HEK293 (cell line): Measurements from ENCODE around the gene UBL4A.
A peak's percentile ranks its signal among the peaks of the same experiment; 100 is the strongest.

Experiments
- CTCF ChIA-PET: fragments of 350-600 bp; formaldehyde crosslinking; extraction: SDS; loops from one replicate; lab custom pipeline; 2021; ENCODE audit warnings: antibody characterized with exemption; lab: Yijun Ruan, JAX
- POLR2A ChIA-PET: fragments of 300-600 bp; formaldehyde crosslinking; extraction: SDS; loops from one replicate; lab custom pipeline; 2020; ENCODE audit warnings: antibody characterized with exemption, inconsistent platforms; lab: Yijun Ruan, JAX
- H3K27ac ChIP-seq: fragments of 200-500 bp; sonication (Bioruptor generic); 2 replicates; pipeline ENCODE4 v1.5.1; 2014; ENCODE audit warnings: low read depth, low read length, control low read depth, inconsistent platforms; ENCODE audit errors: extremely low read depth
- H3K36me3 ChIP-seq, 2 experiments: fragments of 200-500 bp in 1 of 2; sonication (Bioruptor generic) in 1 of 2; 1 replicate in 1 of 2; 2 replicates in 1 of 2; pipeline ENCODE4 v1.5.1; 2014 to 2017; ENCODE audit warnings: inconsistent platforms in 2 of 2, low read length in 2 of 2; ENCODE audit not compliant: control insufficient read depth in 2 of 2, insufficient read depth in 1 of 2
- H3K4me1 ChIP-seq: fragments of 200-500 bp; sonication (Bioruptor generic); 2 replicates; pipeline ENCODE4 v1.5.1; 2014; ENCODE audit warnings: mild to moderate bottlenecking, low read length, inconsistent platforms; ENCODE audit not compliant: control insufficient read depth, insufficient read depth
- H3K4me3 ChIP-seq: 2 replicates; pipeline ENCODE4 v1.5.1; 2011; ENCODE audit warnings: low read depth, mild to moderate bottlenecking, control low read depth, low read length, moderate library complexity
- H3K9me3 ChIP-seq: fragments of 200-500 bp; sonication (Bioruptor generic); 2 replicates; pipeline ENCODE4 v1.5.1; 2014; ENCODE audit warnings: low read depth, low read length, inconsistent platforms; ENCODE audit not compliant: control insufficient read depth, insufficient read depth
- CTCF ChIP-seq: fragments of 450-650 bp; formaldehyde crosslinking; IDR thresholded peaks from 2 replicates; pipeline ENCODE4 v1.5.1; 2016; ENCODE audit warnings: missing biosample characterization, missing genetic modification characterization
- EGR2 ChIP-seq: fragments of 450-650 bp; formaldehyde crosslinking; IDR thresholded peaks from 2 replicates; pipeline ENCODE4 v1.5.1; 2016; ENCODE audit warnings: low read depth, missing biosample characterization, missing genetic modification characterization
- KLF7 ChIP-seq: fragments of 450-650 bp; formaldehyde crosslinking; IDR thresholded peaks from 2 replicates; pipeline ENCODE4 v1.5.1; 2016; ENCODE audit warnings: missing biosample characterization, missing genetic modification characterization, borderline replicate concordance
- KLF8 ChIP-seq: fragments of 450-650 bp; formaldehyde crosslinking; IDR thresholded peaks from 2 replicates; pipeline ENCODE4 v1.5.1; 2016; ENCODE audit warnings: missing biosample characterization, missing genetic modification characterization
- OVOL3 ChIP-seq: fragments of 450-650 bp; formaldehyde crosslinking; IDR thresholded peaks from 2 replicates; pipeline ENCODE4 v1.5.1; 2016; ENCODE audit warnings: missing biosample characterization, missing genetic modification characterization
- PRDM1 ChIP-seq: fragments of 450-650 bp; formaldehyde crosslinking; IDR thresholded peaks from 2 replicates; pipeline ENCODE4; 2016; ENCODE audit warnings: missing biosample characterization, missing genetic modification characterization
- SCRT1 ChIP-seq: fragments of 450-650 bp; formaldehyde crosslinking; IDR thresholded peaks from 2 replicates; pipeline ENCODE4 v1.5.1; 2016; ENCODE audit warnings: missing biosample characterization, missing genetic modification characterization, borderline replicate concordance
- SCRT2 ChIP-seq: fragments of 450-650 bp; formaldehyde crosslinking; IDR thresholded peaks from 2 replicates; pipeline ENCODE4 v1.5.1; 2016; ENCODE audit warnings: missing biosample characterization, missing genetic modification characterization
- ZFHX2 ChIP-seq: fragments of 450-650 bp; formaldehyde crosslinking; conservative IDR thresholded peaks from 2 replicates; pipeline ENCODE4 v1.5.1; 2016; ENCODE audit warnings: missing biosample characterization, missing genetic modification characterization
- ZIC2 ChIP-seq: fragments of 450-650 bp; formaldehyde crosslinking; IDR thresholded peaks from 2 replicates; pipeline ENCODE4 v1.5.1; 2016; ENCODE audit warnings: missing biosample characterization, missing genetic modification characterization
- ZNF24 ChIP-seq: fragments of 450-650 bp; formaldehyde crosslinking; IDR thresholded peaks from 2 replicates; pipeline ENCODE4 v1.5.1; 2016; ENCODE audit warnings: missing biosample characterization, missing genetic modification characterization
- ZNF335 ChIP-seq: fragments of 450-650 bp; formaldehyde crosslinking; conservative IDR thresholded peaks from 2 replicates; pipeline ENCODE4 v1.5.1; 2016; ENCODE audit warnings: missing biosample characterization, missing genetic modification characterization
- ZNF341 ChIP-seq: fragments of 450-650 bp; formaldehyde crosslinking; IDR thresholded peaks from 2 replicates; pipeline ENCODE4; 2016; ENCODE audit warnings: low read depth, missing biosample characterization, missing genetic modification characterization
- ZNF580 ChIP-seq: fragments of 450-650 bp; formaldehyde crosslinking; IDR thresholded peaks from 2 replicates; pipeline ENCODE4 v1.5.1; 2016; ENCODE audit warnings: missing biosample characterization, missing genetic modification characterization
- ZNF701 ChIP-seq: fragments of 450-650 bp; formaldehyde crosslinking; IDR thresholded peaks from 2 replicates; pipeline ENCODE4 v1.5.1; 2016; ENCODE audit warnings: missing biosample characterization, missing genetic modification characterization
- ZNF843 ChIP-seq: fragments of 450-650 bp; formaldehyde crosslinking; IDR thresholded peaks from 2 replicates; pipeline ENCODE4 v1.5.1; 2016; ENCODE audit warnings: missing biosample characterization, missing genetic modification characterization
- ZSCAN4 ChIP-seq: fragments of 450-650 bp; formaldehyde crosslinking; IDR thresholded peaks from 2 replicates; pipeline ENCODE4 v1.5.1; 2017; ENCODE audit warnings: missing biosample characterization, missing genetic modification characterization
- TF ChIP-seq, protein P1 (sequence below): fragments of 450-650 bp; formaldehyde crosslinking; IDR thresholded peaks from 2 replicates; pipeline ENCODE4 v1.5.1; 2016; ENCODE audit warnings: missing biosample characterization, missing genetic modification characterization
- TF ChIP-seq, protein P2 (sequence below): IDR thresholded peaks from 2 replicates; pipeline ENCODE4 v1.6.1; 2011; ENCODE audit warnings: mild to moderate bottlenecking, low read depth, low read length, borderline replicate concordance
- TF ChIP-seq, protein P3 (sequence below): fragments of 450-650 bp; formaldehyde crosslinking; IDR thresholded peaks from 2 replicates; pipeline ENCODE4 v1.5.1; 2016; ENCODE audit warnings: missing biosample characterization, missing genetic modification characterization

UBL4A gene

GRCh38 chrX:154513716-154514115, 27.3 kb upstream of the UBL4A start:
- TF ChIP-seq ZIC2 (tag by site-specific recombination) (no peak), PRDM1 (peak; percentile 67), ZFHX2 (peak; percentile 68), ZNF335 (no peak), ZNF24 (tag by site-specific recombination) (no peak), EGR2 (tag by site-specific recombination) (peak; percentile 90)
- POLR2A ChIA-PET, result interaction anchor here (0.9 to 3.1 kb wide), 2 partner anchors 23 to 27 kb away, joined by 4 to 35 read pairs; partner anchors contain the start of gene SLC10A3
- no peak overlapping the region for H3K4me3 ChIP-seq
- H3K36me3 ChIP-seq, result peaks cover 4 to 26% of the 10 kb centered on the region in 2 experiments; a peak in 2 of 3 replicates
- CTCF ChIA-PET, result interaction anchor here (0.5 to 0.6 kb wide), 2 partner anchors 27 to 1571 kb away, joined by 3 read pairs; partner anchors contain the start of gene UBL4A
- H3K27ac ChIP-seq, result no peak overlapping the region
- peaks cover 3% of the 10 kb centered on the region; the same call in 1 of the 2 replicates for H3K4me1 ChIP-seq
- H3K9me3 ChIP-seq, result no peaks in the 10 kb centered on the region

DNA sequence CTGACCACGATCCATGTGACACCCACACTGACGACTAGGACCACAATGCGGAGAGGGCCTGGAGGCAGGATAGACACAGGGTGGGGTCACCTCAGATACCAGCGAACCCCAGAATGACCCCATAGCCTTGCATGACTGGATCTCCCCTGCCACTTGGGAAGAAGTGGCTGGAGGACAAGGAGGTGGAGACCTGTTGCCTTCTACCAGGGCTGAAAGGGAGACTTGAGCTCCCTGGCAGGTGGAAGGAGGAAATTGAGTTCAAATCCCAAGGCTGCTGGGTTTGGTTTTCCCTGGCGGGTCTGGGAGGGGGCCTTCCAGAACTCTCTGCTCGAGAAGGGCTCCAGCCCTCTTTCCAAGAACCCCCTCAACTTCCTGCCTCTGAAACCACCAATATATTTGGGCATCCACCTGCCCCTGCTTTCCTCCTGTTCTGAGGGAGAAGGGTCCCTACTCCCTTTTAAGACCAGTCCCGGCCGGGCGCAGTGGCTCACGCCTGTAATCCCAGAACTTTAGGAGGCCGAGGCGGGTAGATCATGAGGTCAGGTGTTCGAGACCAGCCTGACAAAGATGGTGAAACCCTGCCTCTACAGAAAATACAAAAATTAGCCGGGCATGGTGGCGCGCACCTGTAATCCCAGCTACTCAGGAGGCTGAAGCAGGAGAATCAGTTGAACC, 26.6 kb upstream of the UBL4A start:
- H3K4me3 ChIP-seq, result no peak overlapping the region
- TF ChIP-seq ZSCAN4 (no peak), ZNF701 (tag by site-specific recombination) (no peak), KLF8 (tag by site-specific recombination) (no peak), OVOL3 (no peak), ZNF24 (tag by site-specific recombination) (no peak), ZNF843 (tag by site-specific recombination) (no peak), SCRT2 (tag by site-specific recombination) (peak; percentile 63; the same call in 1 of the 2 replicates), CTCF (tag by site-specific recombination) (no peak), ZFHX2 (no peak), KLF7 (tag by site-specific recombination) (no peak), ZNF341 (tag by site-specific recombination) (no peak), ZNF580 (no peak), SCRT1 (tag by site-specific recombination) (0 out of 2 replicates have a peak, but pooled peaks have one; percentile 51)
- TF ChIP-seq, protein P1, sequence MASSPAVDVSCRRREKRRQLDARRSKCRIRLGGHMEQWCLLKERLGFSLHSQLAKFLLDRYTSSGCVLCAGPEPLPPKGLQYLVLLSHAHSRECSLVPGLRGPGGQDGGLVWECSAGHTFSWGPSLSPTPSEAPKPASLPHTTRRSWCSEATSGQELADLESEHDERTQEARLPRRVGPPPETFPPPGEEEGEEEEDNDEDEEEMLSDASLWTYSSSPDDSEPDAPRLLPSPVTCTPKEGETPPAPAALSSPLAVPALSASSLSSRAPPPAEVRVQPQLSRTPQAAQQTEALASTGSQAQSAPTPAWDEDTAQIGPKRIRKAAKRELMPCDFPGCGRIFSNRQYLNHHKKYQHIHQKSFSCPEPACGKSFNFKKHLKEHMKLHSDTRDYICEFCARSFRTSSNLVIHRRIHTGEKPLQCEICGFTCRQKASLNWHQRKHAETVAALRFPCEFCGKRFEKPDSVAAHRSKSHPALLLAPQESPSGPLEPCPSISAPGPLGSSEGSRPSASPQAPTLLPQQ (tag by site-specific recombination), result no peak
- TF ChIP-seq, protein P2, sequence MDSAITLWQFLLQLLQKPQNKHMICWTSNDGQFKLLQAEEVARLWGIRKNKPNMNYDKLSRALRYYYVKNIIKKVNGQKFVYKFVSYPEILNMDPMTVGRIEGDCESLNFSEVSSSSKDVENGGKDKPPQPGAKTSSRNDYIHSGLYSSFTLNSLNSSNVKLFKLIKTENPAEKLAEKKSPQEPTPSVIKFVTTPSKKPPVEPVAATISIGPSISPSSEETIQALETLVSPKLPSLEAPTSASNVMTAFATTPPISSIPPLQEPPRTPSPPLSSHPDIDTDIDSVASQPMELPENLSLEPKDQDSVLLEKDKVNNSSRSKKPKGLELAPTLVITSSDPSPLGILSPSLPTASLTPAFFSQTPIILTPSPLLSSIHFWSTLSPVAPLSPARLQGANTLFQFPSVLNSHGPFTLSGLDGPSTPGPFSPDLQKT, result no peak
- TF ChIP-seq, protein P3, sequence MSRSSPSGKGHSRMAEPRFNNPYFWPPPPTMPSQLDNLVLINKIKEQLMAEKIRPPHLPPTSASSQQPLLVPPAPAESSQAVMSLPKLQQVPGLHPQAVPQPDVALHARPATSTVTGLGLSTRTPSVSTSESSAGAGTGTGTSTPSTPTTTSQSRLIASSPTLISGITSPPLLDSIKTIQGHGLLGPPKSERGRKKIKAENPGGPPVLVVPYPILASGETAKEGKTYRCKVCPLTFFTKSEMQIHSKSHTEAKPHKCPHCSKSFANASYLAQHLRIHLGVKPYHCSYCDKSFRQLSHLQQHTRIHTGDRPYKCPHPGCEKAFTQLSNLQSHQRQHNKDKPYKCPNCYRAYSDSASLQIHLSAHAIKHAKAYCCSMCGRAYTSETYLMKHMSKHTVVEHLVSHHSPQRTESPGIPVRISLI (tag by site-specific recombination), result no peak
- ChIA-PET CTCF (no interaction called here), POLR2A (no interaction called here)
- H3K27ac ChIP-seq, result no peak overlapping the region
- peaks cover 4 to 31% of the 10 kb centered on the region in 2 experiments; a peak in 2 of 3 replicates for H3K36me3 ChIP-seq
- H3K4me1 ChIP-seq, result peaks cover 3% of the 10 kb centered on the region; the same call in 1 of the 2 replicates
- no peaks in the 10 kb centered on the region for H3K9me3 ChIP-seq
